Psoas muscle (tissue), 8 donors: ENCODE results near the gene BRCC3. TPM values are rescaled to one million over a fixed set of nuclear protein-coding genes. Genes with fewer than 3 reads are reported as not detected.

Source experiments
- ATAC-seq, 4 donors: fragments of 200-7000 bp; cut with Tn5 transposase; one replicate each; pipeline ENCODE4 v1.9.1; 2020; ENCODE audit warnings: moderate library complexity in 3 of 4, mild to moderate bottlenecking in 2 of 4
- DNase-seq, 2 donors: peaks; one replicate each; pipeline ENCODE4 v3.0.0-alpha.2; 2020
- H3K27ac ChIP-seq: fragments of 200-600 bp; one replicate; pipeline ENCODE4 v1.8.0; 2022
- H3K27me3 ChIP-seq, 3 donors: fragments of 200-600 bp in 1 of 3; one replicate each; pipeline versions ENCODE4 v1.6.1 to v1.8.0; 2013 to 2022; ENCODE audit warnings: low read length in 2 of 3, mild to moderate bottlenecking in 2 of 3, moderate library complexity in 1 of 3; ENCODE audit not compliant: insufficient read depth in 3 of 3
- H3K36me3 ChIP-seq, 2 donors: fragments of 200-600 bp in 1 of 2; one replicate each; pipeline versions ENCODE4 v1.6.1 to v1.8.0; 2013 to 2022; ENCODE audit warnings: low read depth in 1 of 2, mild to moderate bottlenecking in 1 of 2, moderate library complexity in 1 of 2; ENCODE audit not compliant: insufficient read depth in 1 of 2
- H3K4me1 ChIP-seq: fragments of 200-600 bp; one replicate; pipeline ENCODE4 v1.8.0; 2022
- H3K4me3 ChIP-seq: fragments of 200-600 bp; one replicate; pipeline ENCODE4 v1.8.0; 2022; ENCODE audit warnings: mild to moderate bottlenecking
- H3K9me3 ChIP-seq: fragments of 200-600 bp; one replicate; pipeline ENCODE4 v1.8.0; 2022
- WGBS, 3 donors: extraction: QIAGEN DNeasy Blood & Tissue Kit; methylation state at CpG; one replicate each; pipeline versions ENCODE4 v1.1.6 to v1.1.7; 2013; 5-methylcytosine and 5-hydroxymethylcytosine counted together
- intact Hi-C, 2 donors: fragments of 100-400 bp; cut with DNase I; formaldehyde crosslinking; loops; one replicate each; pipeline versions ENCODE4 v1.11.0 to v1.14.2; 2022
- polyA plus RNA-seq, 3 donors: library from polyadenylated mRNA; stranded (reverse); fragments of 200-250 nt; gene quantifications; one replicate each; pipeline ENCODE4 v1.2.3, GENCODE V29; 2013
- total RNA-seq, 4 donors: library from RNA; stranded (reverse); fragmentation: NEBNext Ultra II Directional in 2 of 4; extraction: Animal tissue kit (Norgen Biotek cat#: 25700) in 2 of 4; gene quantifications; one replicate each; pipeline versions ENCODE4 v1.2.1 to v1.2.4, GENCODE V29; 2021 to 2023
- TF ChIP-seq, protein P1 (sequence below): fragments of 200-600 bp; IDR thresholded peaks from one replicate; pipeline ENCODE4 v1.8.0; 2022; ENCODE audit warnings: antibody characterized with exemption
- donor health status: healthy with polysubstance abuse.
- donor health status: DM: no; HTN: no; CAD: no; lungs with moderate emphysema.
- donor health status: Bipolar disorder and iron deficiency.
- donor health status: healthy.
- donor health status: DM: yes; HTN: yes; CAD: no.
- donor health status: DM: no; HTN: no; CAD: no.
- donor health status: DM: no; HTN: no; CAD: no.
- donor health status: DM: yes; HTN: yes; CAD: no.

The BRCC3 gene
- total and polyA plus RNA-seq, 7 donors = 7.3 to 18.2 (median 14.5) TPM

DNA sequence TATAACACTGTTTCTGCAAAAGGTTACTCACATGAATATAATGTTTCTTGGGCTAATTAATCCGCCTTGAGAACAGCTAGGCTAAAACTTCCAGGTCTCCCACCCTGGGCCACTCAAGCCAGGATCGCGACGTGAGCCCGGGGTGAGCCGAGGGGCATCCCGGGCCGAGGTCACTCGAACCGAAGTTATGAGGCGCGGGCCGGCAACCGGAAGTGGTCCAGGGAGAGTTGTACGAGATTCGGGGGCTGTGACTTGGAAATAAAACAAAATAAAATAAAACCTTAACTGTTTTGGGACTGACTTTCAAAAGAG lies 689 bp upstream of the BRCC3 start:
- Histone ChIP-seq H3K27me3 (no peaks in the 10 kb centered on the region), H3K4me1 (peaks cover 7% of the 10 kb centered on the region), H3K4me3 (peak overlapping the region; percentile 65), H3K9me3 (no peaks in the 10 kb centered on the region), H3K27ac (peak overlapping the region; percentile 86), H3K36me3 (peaks cover 0 to 13% of the 10 kb centered on the region in 2 donors)
- DNase-seq (no peak), ATAC-seq (peak in 3 of 4 donors; percentile 33 to 54 (median 42))
- intact Hi-C loops = loop anchor here (2.0 to 5.0 kb wide), 2 partner anchors 42 to 43 kb away; partner anchors contain the start of gene FUNDC2 (in 1 of the 2)
- 1 to 35% (median 1%) methylated on average over 15 to 16 of the region's 16 CpGs for WGBS, 3 donors
- TF ChIP-seq, protein P1, sequence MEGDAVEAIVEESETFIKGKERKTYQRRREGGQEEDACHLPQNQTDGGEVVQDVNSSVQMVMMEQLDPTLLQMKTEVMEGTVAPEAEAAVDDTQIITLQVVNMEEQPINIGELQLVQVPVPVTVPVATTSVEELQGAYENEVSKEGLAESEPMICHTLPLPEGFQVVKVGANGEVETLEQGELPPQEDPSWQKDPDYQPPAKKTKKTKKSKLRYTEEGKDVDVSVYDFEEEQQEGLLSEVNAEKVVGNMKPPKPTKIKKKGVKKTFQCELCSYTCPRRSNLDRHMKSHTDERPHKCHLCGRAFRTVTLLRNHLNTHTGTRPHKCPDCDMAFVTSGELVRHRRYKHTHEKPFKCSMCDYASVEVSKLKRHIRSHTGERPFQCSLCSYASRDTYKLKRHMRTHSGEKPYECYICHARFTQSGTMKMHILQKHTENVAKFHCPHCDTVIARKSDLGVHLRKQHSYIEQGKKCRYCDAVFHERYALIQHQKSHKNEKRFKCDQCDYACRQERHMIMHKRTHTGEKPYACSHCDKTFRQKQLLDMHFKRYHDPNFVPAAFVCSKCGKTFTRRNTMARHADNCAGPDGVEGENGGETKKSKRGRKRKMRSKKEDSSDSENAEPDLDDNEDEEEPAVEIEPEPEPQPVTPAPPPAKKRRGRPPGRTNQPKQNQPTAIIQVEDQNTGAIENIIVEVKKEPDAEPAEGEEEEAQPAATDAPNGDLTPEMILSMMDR = no peak

DNA sequence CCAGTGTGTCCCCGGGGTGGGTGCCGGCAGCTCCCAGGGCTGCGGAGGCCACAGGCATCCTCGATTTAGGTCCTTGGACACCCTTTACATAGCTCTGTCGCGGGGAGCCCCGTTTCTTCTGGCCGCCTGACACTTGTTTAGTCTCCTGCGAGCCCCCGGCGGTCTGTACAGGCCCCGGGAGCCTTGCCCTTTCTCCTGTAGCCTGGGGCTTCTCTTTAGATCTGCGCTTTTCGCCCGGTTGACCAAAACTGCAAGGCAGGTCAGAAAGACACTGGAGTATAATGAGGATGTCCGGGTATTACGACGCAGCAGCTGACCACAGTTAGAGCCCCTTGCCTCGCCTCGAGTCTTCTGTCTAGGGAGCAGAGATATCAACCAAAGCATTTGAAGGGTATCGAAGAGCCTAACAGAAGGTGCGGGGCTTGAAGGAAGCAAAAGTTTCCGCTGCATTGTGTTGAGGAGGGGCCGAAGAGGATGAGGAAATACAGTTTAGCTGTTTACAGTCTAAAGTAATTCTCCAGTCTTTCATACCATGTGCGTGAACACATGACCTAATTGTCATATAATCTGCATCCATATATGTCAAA lies 479 bp downstream of the BRCC3 start:
- Histone ChIP-seq H3K4me1 (peaks cover 7% of the 10 kb centered on the region), H3K27me3 (no peaks in the 10 kb centered on the region), H3K9me3 (no peaks in the 10 kb centered on the region), H3K27ac (peak overlapping the region; percentile 80), H3K4me3 (peak overlapping the region; percentile 68), H3K36me3 (peaks cover 0 to 24% of the 10 kb centered on the region in 2 donors)
- peak in 1 of 4 donors; percentile 11 for ATAC-seq
- intact Hi-C loops = loop anchor here (2.0 to 5.0 kb wide), 2 partner anchors 43 to 44 kb away; partner anchors contain the start of gene FUNDC2 (in 1 of the 2)
- peak in 1 of 2 donors; percentile 57 for DNase-seq
- TF ChIP-seq, protein P1 = no peak
- WGBS, 3 donors = 1 to 34% (median 1%) methylated on average over 21 to 25 of the region's 25 CpGs

DNA sequence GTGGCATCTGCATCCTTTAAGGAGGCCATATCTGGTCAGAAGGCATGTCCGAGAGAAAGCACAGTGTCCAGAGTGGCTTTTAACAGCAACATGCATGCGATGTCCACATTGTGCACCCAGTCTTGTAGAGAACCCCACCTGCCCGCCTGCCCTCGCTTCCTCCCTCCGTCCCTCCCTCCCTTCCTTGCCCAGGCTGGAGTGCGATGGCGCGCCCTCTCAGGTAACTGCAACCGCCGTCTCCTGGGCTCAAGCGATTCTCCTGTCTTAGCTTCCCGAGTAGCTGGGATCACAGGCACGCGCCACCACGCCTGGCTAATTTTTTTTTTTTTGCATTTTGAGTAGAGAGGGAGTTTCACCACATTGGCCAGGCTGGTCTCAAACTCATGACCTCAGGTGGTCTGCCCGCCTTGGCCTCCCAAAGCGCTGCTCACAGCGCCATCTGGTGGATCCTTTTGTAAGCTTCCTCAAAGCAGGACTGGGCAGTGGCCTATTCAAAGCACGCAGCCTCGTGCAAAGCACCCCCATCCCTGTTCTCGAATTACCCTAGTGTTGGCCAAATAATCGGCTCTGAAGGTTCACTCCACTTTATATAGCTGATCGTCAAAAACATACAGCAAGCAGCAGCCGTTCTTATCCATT lies 15.0 kb downstream of the BRCC3 start:
- TF ChIP-seq, protein P1 = peak; percentile 40
- Histone ChIP-seq H3K4me1 (no peaks in the 10 kb centered on the region), H3K27me3 (no peaks in the 10 kb centered on the region), H3K4me3 (no peak overlapping the region), H3K27ac (no peak overlapping the region), H3K36me3 (peaks cover 2 to 27% of the 10 kb centered on the region in 2 donors), H3K9me3 (no peaks in the 10 kb centered on the region)
- ATAC-seq = peak in 3 of 4 donors; percentile 57 to 80 (median 59)
- intact Hi-C loops = loop anchor here (5.0 to 10.0 kb wide), 2 partner anchors 102 to 104 kb away; no protein-coding TSS in a partner anchor
- WGBS, 3 donors = 70 to 79% (median 77%) methylated on average over 20 to 24 of the region's 24 CpGs
- DNase-seq = peak in 1 of 2 donors; percentile 59

DNA sequence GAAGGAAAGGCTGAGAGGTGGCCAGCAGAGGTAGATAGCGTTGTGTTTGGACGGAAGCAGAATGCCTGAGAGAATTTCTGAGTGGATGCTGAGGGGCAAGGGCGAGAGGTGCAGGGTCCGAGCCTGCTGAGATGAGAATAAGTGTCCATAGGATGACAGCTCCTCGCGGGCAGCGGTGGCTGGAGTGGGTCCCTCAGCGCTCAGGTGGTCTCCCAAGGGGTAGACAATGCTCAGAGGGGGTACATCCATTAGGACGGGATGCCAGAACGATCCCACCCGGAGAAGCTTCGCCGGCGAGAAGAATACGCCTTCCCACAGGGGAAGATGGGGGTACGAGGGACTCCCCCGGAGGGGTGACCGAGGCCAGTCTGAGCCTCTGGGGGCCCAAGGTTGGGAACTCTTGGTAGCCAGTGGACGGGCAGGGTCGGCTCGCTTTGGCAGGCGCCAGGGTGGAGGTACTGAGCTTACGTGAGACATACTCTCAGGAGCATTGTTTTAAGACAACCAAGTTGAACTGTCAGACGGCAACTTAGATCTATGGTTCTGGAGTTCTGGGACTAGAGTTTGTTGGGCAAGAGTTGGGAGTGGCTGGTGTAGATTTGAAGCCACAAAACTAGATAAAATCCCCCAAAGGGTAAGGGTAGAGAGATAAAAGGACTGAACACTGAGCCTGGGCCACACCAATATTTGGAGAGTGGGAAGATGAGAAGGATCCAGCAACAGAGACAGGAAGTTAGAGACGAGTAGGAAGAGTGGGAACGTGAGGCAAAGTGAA lies 15.8 kb downstream of the BRCC3 start:
- H3K27ac ChIP-seq = no peak overlapping the region
- intact Hi-C loops = loop anchor here (5.0 to 10.0 kb wide), 2 partner anchors 102 to 105 kb away; no protein-coding TSS in a partner anchor

More for the DNA sequence above, 15.8 kb downstream of the BRCC3 start:
- H3K4me3 ChIP-seq = no peak overlapping the region
- no peaks in the 10 kb centered on the region for H3K4me1 ChIP-seq
- peaks cover 2 to 35% of the 10 kb centered on the region in 2 donors for H3K36me3 ChIP-seq
- H3K27me3 ChIP-seq = no peaks in the 10 kb centered on the region
- TF ChIP-seq, protein P1 = no peak
- no peaks in the 10 kb centered on the region for H3K9me3 ChIP-seq
- ATAC-seq (no peak), DNase-seq (no peak)
- WGBS, 3 donors = 86 to 94% (median 94%) methylated on average over 22 to 26 of the region's 26 CpGs
